22Rv1 (cell line): ENCODE data around the gene LTBR.
A peak's percentile ranks its signal among the peaks of the same experiment; 100 is the strongest.
"Not testable (repeated sequence)": the region's sequence is repeated elsewhere in the genome, so short reads cannot be mapped to it uniquely, and the experiment has no call there.

Source experiments
- H3K27ac ChIP-seq: fragments of 450-650 bp; 2 replicates; pipeline ENCODE4 v1.5.1; 2017
- ZFX ChIP-seq: fragments of 450-650 bp; IDR thresholded peaks from 2 replicates; pipeline ENCODE4 v1.6.1; 2017; ENCODE audit warnings: antibody characterized with exemption, borderline replicate concordance
- TF ChIP-seq, protein P1 (sequence below): fragments of 450-650 bp; IDR thresholded peaks from 2 replicates; pipeline ENCODE4 v1.5.1; 2017; ENCODE audit warnings: mild to moderate bottlenecking

LTBR gene

DNA sequence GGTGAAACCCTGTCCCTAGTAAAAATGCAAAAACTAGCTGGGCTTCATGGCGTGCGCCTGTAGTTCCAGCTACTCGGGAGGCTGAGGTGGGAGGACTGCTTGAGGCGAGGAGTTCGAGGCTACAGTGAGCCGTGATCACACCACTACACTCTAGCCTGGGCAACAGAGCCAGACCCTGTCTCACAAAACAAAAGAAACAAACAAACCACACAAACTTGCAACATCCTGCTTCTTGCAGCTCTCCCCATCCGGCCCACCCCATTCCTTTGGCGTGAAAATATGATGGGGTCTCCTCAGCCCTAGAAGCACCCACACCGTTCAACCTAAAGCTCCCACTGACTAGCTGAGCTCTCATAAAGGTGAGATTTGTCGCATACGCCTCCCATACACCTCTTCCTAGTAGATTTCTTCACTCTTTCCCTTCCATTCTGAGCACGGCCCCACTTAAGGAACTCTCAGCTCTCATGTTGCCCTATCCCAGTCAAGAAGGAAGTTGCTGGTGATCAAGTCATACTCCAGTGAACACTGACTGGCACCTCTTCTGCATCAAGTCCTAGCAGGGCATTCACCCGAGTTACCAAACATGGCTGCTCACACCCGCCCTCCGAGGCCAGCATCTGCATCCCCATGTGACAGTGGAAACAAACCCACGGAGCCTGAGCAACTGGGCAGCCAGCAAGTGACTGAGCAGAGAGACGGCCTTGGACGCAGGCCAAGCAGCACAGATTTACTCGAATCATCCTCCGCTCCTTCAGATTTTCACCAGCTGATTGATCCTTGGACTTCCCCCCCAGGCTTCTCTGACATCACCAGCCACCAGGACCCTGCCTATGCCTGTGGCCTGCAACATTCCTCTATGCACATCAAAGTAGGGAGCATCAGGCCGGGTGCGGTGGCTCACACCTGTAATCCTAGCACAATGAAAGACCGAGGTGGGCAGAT is 41.9 kb downstream of the LTBR start:
- no peak overlapping the region for H3K27ac ChIP-seq
- TF ChIP-seq, protein P1, sequence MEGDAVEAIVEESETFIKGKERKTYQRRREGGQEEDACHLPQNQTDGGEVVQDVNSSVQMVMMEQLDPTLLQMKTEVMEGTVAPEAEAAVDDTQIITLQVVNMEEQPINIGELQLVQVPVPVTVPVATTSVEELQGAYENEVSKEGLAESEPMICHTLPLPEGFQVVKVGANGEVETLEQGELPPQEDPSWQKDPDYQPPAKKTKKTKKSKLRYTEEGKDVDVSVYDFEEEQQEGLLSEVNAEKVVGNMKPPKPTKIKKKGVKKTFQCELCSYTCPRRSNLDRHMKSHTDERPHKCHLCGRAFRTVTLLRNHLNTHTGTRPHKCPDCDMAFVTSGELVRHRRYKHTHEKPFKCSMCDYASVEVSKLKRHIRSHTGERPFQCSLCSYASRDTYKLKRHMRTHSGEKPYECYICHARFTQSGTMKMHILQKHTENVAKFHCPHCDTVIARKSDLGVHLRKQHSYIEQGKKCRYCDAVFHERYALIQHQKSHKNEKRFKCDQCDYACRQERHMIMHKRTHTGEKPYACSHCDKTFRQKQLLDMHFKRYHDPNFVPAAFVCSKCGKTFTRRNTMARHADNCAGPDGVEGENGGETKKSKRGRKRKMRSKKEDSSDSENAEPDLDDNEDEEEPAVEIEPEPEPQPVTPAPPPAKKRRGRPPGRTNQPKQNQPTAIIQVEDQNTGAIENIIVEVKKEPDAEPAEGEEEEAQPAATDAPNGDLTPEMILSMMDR = no peak
- no peak for TF ChIP-seq ZFX

DNA sequence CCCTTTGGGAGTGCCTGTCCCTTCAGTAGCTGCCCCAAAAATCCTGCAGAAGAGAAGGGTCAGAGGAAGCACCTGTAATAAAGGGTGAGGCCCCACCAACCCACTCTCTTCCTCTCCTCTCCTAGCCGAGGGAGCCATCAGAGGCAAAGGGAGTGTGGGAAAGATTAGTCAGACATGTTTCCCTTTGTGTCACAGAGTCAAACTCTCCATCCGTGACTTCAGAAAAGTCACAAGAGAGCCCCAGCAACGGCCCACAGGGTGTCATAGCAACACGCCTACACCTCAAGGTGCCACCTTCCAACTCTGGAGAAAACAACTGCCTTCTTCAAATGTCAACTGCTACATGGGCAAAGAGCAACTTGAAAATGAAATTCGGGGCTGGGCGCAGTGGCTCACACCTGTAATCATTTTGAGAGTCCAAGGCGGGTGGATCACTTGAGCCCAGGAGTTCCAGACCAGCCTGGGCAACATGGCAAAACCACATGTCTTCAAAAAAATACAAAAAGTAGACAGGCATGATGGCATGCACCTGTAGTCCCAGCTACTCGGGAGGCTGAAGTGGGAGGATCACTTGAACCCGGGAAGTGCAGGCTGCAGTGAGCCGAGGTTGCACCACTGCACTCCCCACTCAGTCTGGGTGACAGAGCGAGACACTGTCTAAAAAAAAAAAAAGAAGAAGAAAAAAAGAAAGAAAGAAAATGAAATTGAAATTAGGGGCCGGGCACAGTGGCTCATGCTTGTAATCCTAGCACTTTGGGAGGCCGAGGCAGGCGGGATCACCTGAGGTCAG is 43.1 kb downstream of the LTBR start:
- no peak overlapping the region for H3K27ac ChIP-seq
- TF ChIP-seq ZFX = no peak
- TF ChIP-seq, protein P1 = no peak

DNA sequence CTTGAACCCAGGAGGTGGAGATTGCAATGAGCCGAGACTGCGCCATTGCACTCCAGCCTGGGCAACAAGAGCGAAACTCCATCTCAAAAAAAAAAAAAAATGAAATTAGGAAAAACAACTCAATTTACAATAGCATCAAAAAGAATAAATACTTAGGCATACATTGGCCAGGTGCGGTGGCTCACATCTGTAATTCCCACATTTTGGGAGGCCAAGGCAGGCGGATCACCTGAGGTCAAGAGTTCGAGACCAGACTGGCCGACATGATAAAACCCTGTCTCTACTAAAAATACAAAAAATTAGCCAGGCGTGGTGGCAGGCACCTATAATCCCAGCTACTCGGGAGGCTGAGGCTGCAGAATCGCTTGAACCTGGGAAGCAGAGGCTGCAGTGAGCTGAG is 43.8 kb downstream of the LTBR start:
- H3K27ac ChIP-seq = not testable (repeated sequence)

DNA sequence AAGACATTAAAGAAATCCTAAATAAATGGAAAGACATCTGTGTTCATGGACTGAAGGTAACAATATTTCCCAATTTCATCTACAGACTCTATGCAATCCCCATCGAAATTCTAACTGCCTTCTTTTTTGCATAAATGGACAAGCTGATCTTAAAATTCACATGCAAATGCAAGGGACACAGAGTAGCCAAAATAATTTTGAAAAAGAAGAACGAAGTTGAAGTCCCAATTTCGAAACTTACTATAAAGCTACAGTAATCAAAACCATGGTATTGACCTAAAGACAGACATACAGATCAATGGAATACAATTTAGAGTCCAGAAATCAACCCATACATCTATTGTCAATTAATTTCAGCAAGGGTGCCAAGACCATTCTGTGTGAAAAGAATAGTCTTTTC is 44.4 kb downstream of the LTBR start:
- no peak overlapping the region for H3K27ac ChIP-seq
- TF ChIP-seq ZFX = no peak
- TF ChIP-seq, protein P1 = no peak

DNA sequence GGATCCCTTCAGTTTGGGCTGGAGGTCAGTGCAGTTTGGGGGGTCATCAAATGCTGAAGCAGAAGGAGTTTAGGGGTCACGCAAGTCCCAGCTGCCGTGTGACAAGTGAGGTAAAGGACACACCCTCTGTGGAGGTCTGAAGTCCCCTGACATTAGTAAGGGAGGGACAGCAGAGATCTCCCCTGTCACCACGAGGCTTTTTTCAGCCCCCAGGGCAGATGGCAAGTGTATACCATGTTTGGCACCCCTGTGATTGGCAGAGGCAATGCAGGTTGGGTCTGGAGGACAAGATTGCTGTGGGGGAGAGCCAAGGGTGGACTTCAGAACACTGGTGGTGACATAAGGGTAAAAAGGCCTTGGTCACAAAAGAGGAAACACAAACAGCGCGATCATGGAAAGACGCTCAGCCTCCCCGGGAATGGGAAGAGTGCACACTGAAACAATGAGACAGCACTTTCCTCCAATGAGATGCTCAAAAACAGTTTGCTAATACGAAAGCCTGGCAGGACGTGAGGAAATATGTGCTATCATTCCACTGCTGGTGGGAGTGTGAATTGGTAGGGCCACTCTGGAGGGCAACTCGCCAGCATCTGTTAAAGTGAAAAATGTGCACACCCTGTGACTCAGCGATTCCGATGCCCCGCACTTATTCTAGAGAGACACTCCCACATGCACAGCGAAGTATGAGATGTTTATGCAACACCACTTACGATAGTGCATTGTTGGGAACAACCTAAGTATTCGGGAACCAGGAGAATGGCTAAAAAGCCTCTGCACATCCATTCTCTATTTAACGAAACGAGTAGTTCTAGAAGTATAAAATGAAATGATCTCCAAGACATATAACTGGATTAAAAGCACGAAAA is 46.4 kb downstream of the LTBR start:
- TF ChIP-seq, protein P1 = no peak
- TF ChIP-seq ZFX = no peak
- H3K27ac ChIP-seq = peak overlapping the region; percentile 72

DNA sequence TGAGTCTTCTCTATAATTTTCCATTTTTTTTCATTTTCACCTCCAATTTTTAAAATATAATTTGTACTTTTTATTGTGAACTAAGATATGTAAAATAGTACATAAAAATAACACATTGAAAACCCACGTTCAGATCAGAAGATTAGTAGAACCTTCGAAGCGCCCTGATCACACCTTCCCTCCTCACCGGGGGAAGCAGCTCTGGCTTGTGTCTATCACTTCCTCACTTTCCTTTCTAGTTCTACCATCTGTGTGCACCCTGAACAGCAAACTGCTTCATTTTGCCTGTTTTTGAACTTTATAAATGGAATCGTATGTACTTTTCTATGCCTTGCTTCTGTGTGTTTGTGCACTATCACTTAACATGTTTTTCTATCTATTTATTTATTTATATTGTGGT is 49.0 kb downstream of the LTBR start:
- H3K27ac ChIP-seq = no peak overlapping the region
- TF ChIP-seq, protein P1 = no peak
- no peak for TF ChIP-seq ZFX

DNA sequence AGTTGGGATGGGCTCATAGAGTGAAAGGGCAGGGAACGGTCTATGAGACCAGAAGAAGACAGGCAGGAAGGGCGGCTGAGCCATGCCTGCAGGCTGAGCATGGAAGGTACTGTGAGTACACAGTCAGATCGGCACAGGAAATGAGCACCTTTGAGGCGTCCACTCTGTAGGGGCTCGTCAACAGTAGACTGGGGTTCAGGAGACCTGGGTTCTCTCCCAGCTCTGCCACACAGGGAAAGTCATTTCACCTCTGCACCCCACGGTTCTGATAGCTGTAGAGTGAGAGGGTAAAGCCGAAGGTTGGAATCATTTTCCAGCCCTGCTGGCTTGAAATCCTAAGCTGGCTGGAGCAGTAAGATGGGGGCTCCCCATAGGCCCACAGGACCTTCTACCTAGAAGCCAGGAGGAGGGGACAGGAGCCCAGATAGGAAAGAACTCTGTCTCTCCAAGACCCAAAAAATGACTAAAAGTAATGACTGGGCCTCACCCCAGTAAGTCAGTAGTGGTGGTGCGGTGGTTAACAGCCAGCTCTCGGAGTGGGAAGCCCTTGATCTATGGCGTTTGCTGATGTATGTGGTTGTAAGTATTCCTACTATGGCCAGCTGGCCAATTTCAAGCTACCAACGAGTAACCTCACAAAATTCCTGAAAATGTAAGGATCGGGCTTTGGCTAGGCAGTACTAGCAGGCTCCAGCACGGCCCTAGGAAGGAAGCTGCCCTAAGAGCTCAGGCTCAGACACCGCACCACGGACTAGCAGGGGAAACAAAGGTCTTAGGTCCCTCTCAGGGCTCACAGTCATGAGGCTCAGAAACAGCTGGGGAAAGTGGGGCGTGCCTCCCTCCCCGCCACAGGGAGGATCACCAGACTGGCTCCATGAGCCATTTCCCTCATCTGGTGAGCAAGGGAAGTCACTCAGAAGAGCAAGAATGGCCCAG is 50.5 kb downstream of the LTBR start:
- no peak overlapping the region for H3K27ac ChIP-seq
- TF ChIP-seq, protein P1 = no peak
- no peak for TF ChIP-seq ZFX
